ENCODE data around the gene TMEM164.

TMEM164 gene

GRCh38 chrX:110013968-110014367 is 11.1 kb downstream of the TMEM164 start:
- no peaks in the 10 kb centered on the region for H4K20me1 ChIP-seq (ENCODE audit: insufficient read depth, low read length)
- DNase-seq: no peak
- peaks cover 80% of the 10 kb centered on the region for H3K79me2 ChIP-seq (ENCODE audit: low read length)
- TF ChIP-seq EZH2 (optimal IDR thresholded peaks at IDR 0.05; ENCODE audit: low read depth, low read length): no peak
- no peak for TF ChIP-seq EZH2phosphoT487 (IDR thresholded peaks at IDR 0.05; ENCODE audit: low read length)
- no peak for TF ChIP-seq CTCF (IDR thresholded peaks at IDR 0.05; ENCODE audit: low read length)
- no peak overlapping the region for H3K4me2 ChIP-seq (ENCODE audit: low read depth, low read length)
- H3K9me3 ChIP-seq (replicated peaks; ENCODE audit: insufficient read depth, low read length): no peaks in the 10 kb centered on the region
- H3K36me3 ChIP-seq (replicated peaks; ENCODE audit: insufficient read depth, low read length): no peaks in the 10 kb centered on the region
- H3K9me2 ChIP-seq (replicated peaks; ENCODE audit: insufficient read depth, low read length): no peaks in the 10 kb centered on the region
- H3K4me3 ChIP-seq (ENCODE audit: low read length): no peak overlapping the region
- no peaks in the 10 kb centered on the region for H3F3A ChIP-seq (ENCODE audit: insufficient read depth, low read length)
- H3K9ac ChIP-seq (ENCODE audit: low read length): no peak overlapping the region
- H2AFZ ChIP-seq (ENCODE audit: low read length): no peak overlapping the region
- no peaks in the 10 kb centered on the region for H3K27me3 ChIP-seq (replicated peaks; ENCODE audit: insufficient read depth, low read length)
- no peak overlapping the region for H3K27ac ChIP-seq (ENCODE audit: low read length)
- no peaks in the 10 kb centered on the region for H3K4me1 ChIP-seq (ENCODE audit: low read length)

DNA sequence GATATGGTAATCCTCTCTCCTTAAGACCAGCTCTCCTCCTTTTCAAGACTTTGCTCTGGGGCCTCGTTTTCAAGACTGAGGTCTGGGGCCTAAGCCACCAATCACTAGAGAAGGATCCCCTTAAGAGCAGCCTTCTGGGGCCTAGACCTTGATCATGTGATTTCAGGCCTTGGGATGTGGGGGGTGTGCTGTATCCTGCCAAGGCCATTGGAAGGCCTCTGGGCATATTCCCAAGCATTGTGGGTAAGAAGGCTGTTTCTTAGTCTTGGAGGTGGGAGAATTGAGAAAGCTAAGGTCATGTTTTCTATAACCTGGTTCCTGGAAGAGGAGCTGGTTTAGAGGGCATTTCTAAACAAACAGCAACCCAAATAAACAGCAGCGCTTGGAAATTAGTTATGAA is 12.1 kb downstream of the TMEM164 start:
- H3F3A ChIP-seq (ENCODE audit: insufficient read depth, low read length): no peaks in the 10 kb centered on the region
- H3K27me3 ChIP-seq (replicated peaks; ENCODE audit: insufficient read depth, low read length): no peaks in the 10 kb centered on the region
- no peaks in the 10 kb centered on the region for H3K36me3 ChIP-seq (replicated peaks; ENCODE audit: insufficient read depth, low read length)
- H3K9ac ChIP-seq (ENCODE audit: low read length): no peak overlapping the region
- H3K79me2 ChIP-seq (ENCODE audit: low read length): peaks cover 74% of the 10 kb centered on the region
- no peak for DNase-seq
- no peak overlapping the region for H3K27ac ChIP-seq (ENCODE audit: low read length)
- no peaks in the 10 kb centered on the region for H3K9me3 ChIP-seq (replicated peaks; ENCODE audit: insufficient read depth, low read length)
- no peak overlapping the region for H3K4me3 ChIP-seq (ENCODE audit: low read length)
- H2AFZ ChIP-seq (ENCODE audit: low read length): no peak overlapping the region
- H3K4me2 ChIP-seq (ENCODE audit: low read depth, low read length): no peak overlapping the region
- H3K9me2 ChIP-seq (replicated peaks; ENCODE audit: insufficient read depth, low read length): no peaks in the 10 kb centered on the region
- TF ChIP-seq EZH2phosphoT487 (IDR thresholded peaks at IDR 0.05; ENCODE audit: low read length) (no peak), EZH2 (optimal IDR thresholded peaks at IDR 0.05; ENCODE audit: low read depth, low read length) (no peak), CTCF (IDR thresholded peaks at IDR 0.05; ENCODE audit: low read length) (no peak)
- H4K20me1 ChIP-seq (ENCODE audit: insufficient read depth, low read length): no peaks in the 10 kb centered on the region
- no peaks in the 10 kb centered on the region for H3K4me1 ChIP-seq (ENCODE audit: low read length)

- H3K4me3 ChIP-seq (ENCODE audit: low read length): no peak overlapping the region
- TF ChIP-seq EZH2phosphoT487 (IDR thresholded peaks at IDR 0.05; ENCODE audit: low read length) (no peak), CTCF (IDR thresholded peaks at IDR 0.05; ENCODE audit: low read length) (no peak), EZH2 (optimal IDR thresholded peaks at IDR 0.05; ENCODE audit: low read depth, low read length) (no peak)
- H3F3A ChIP-seq (ENCODE audit: insufficient read depth, low read length): no peaks in the 10 kb centered on the region
- no peaks in the 10 kb centered on the region for H3K9me3 ChIP-seq (replicated peaks; ENCODE audit: insufficient read depth, low read length)
- H3K4me1 ChIP-seq (ENCODE audit: low read length): no peaks in the 10 kb centered on the region
- no peaks in the 10 kb centered on the region for H3K27me3 ChIP-seq (replicated peaks; ENCODE audit: insufficient read depth, low read length)
- DNase-seq: no peak
- no peak overlapping the region for H3K9ac ChIP-seq (ENCODE audit: low read length)
- no peaks in the 10 kb centered on the region for H3K36me3 ChIP-seq (replicated peaks; ENCODE audit: insufficient read depth, low read length)
- H3K79me2 ChIP-seq (ENCODE audit: low read length): peaks cover 67% of the 10 kb centered on the region
- no peak overlapping the region for H3K4me2 ChIP-seq (ENCODE audit: low read depth, low read length)
- H4K20me1 ChIP-seq (ENCODE audit: insufficient read depth, low read length): no peaks in the 10 kb centered on the region
- no peak overlapping the region for H2AFZ ChIP-seq (ENCODE audit: low read length)
- H3K9me2 ChIP-seq (replicated peaks; ENCODE audit: insufficient read depth, low read length): no peaks in the 10 kb centered on the region
- no peak overlapping the region for H3K27ac ChIP-seq (ENCODE audit: low read length)
Measured at GRCh38 chrX:110015915-110016314, 13.0 kb downstream of the TMEM164 start.

All from MM.1S (cell line).